Activated T-helper 1 cell treated with anti-CD3 and anti-CD28 coated beads, Interleukin-12 subunit alpha, Interleukin-12 subunit beta, Interleukin-2, Interleukin-4 antibody, amounts not matched to agents 30 ng/mL and 10 ng/mL and 1 ng/mL, durations not matched to agents 14 hours and 24 hours and 36 hours (primary cell): Measurements from ENCODE around the gene HTR3B. TPM values are rescaled to one million over a fixed set of nuclear protein-coding genes. Genes with fewer than 3 reads are reported as not detected.

ENCODE experiments used
- DNase-seq: peaks from one replicate; pipeline ENCODE4 v3.0.0; 2021; ENCODE audit warnings: low spot score
- H3K27ac Mint-ChIP-seq: one replicate; pipeline ENCODE4 v1.8.0; 2021; ENCODE audit warnings: mild to moderate bottlenecking, mixed read lengths
- H3K27me3 Mint-ChIP-seq: one replicate; pipeline ENCODE4 v1.8.0; 2022; ENCODE audit warnings: mild to moderate bottlenecking, moderate library complexity, mixed read lengths; ENCODE audit not compliant: insufficient read depth
- H3K36me3 Mint-ChIP-seq: one replicate; pipeline ENCODE4 v1.8.0; 2021; ENCODE audit warnings: low read depth, mixed read lengths
- H3K4me1 Mint-ChIP-seq: one replicate; pipeline ENCODE4 v1.8.0; 2021; ENCODE audit warnings: low read depth, mixed read lengths
- H3K4me3 Mint-ChIP-seq: one replicate; pipeline ENCODE4 v1.8.0; 2021; ENCODE audit warnings: mild to moderate bottlenecking, moderate library complexity, mixed read lengths
- H3K9me3 Mint-ChIP-seq: one replicate; pipeline ENCODE4 v1.8.0; 2021; ENCODE audit warnings: mixed read lengths
- intact Hi-C: fragments of 100-400 bp; cut with micrococcal nuclease; formaldehyde crosslinking; loops from one replicate; pipeline ENCODE4 v1.15.1; 2024
- total RNA-seq: library from RNA; stranded (reverse); gene quantifications from 2 replicates; pipeline ENCODE4 v1.2.3, GENCODE V29; 2022

Gene HTR3B
- total RNA-seq, 1 donor from 2014 or later, result not detected

DNA sequence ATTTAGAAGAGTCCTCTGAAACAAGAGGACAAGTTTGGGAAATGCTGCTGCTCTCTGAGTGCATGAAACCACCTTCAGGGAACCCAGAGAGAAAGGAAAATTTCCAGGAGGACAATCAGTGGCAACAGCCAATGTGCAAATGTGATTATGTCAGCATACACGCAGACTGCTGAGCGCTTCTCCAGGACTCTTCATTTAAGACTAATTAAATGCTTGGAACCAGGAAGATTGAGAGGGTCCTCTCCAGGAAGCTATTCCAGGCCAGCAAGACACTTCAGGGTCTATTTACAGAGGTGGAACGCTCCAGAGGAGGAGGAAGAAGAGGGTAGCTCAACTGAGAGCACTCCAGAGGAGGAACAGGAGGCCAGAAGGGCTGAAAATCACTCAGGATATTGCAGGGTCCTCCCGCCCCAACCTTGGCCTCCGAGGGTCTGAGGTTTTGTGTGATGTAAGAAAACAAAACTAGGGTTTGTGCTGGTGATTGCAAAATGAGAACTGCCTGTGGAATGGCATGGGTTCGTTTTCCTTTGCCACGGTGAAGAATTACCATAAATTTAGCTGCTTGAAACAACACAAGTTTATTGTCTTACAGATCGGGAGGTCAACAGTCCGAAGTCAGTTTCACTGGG, 56.2 kb downstream of the HTR3B start:
- H3K27ac Mint-ChIP-seq, result no peak overlapping the region
- peaks cover 3% of the 10 kb centered on the region for H3K27me3 Mint-ChIP-seq
- DNase-seq, result no peak
- H3K4me1 Mint-ChIP-seq, result no peaks in the 10 kb centered on the region
- no peaks in the 10 kb centered on the region for H3K9me3 Mint-ChIP-seq
- H3K4me3 Mint-ChIP-seq, result no peak overlapping the region
- intact Hi-C loops, result loop anchor here (10.0 kb wide), 1 partner anchor 64 kb away; no protein-coding TSS in a partner anchor
- no peaks in the 10 kb centered on the region for H3K36me3 Mint-ChIP-seq

DNA sequence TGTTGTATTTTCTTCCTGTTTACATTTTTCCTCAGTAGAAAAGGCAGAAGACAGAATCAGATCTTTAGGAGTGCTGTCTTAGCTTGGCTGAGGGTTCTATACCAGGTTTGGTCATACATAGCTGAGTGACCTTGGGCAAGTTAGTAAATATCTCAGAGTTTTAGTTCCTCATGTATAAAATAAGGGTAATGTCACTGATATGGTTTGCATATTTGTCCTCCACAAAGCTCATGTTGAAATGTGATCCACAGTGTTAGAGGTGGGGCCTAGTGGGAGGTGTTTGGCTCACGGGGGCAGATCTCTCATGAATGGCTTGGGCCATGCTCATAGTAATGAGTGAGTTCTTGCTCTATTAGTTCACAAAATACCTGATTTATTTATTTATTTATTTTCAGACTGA, 62.8 kb downstream of the HTR3B start:
- intact Hi-C loops, result loop anchor here (10.0 kb wide), 1 partner anchor 57 kb away; no protein-coding TSS in a partner anchor
- Mint-ChIP-seq H3K27ac (no peak overlapping the region), H3K27me3 (peaks cover 5% of the 10 kb centered on the region), H3K36me3 (no peaks in the 10 kb centered on the region), H3K9me3 (no peaks in the 10 kb centered on the region), H3K4me1 (no peaks in the 10 kb centered on the region), H3K4me3 (no peak overlapping the region)
- DNase-seq, result no peak

DNA sequence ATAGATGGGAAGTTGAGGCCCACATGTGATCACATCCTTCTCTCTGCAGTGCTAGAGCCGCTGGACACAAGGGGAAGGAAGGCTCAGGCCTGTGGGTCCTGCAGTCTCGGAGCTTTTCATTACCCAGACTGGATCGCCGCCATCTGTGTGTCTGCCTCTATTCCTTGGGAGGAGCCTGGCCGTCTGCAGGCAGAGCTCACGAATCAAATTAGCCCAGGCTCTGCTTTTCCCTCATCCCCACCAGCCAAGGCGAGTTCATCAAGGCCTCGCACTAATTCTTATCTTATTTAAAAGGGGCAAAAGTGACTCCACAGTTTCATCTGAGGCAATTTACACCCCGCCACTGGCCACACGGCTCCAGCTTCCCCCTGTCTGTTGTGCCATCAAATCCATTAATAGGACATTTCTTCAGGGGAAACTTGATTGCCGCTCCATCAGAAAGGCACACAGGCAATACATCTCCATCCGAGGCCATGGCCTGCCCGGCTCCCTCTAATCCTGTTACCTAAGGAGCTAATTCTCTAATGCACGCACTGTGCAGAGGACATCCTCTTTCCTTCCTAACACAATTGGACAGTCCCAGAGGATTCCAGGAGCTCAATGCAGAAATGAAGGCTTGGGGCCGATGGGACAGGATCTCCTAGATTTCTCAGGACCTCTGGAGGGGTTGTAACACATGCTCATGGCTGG, 67.1 kb downstream of the HTR3B start:
- H3K27me3 Mint-ChIP-seq, result peaks cover 2% of the 10 kb centered on the region
- intact Hi-C loops, result no loop called here
- no peak for DNase-seq
- H3K27ac Mint-ChIP-seq, result no peak overlapping the region
- H3K36me3 Mint-ChIP-seq, result no peaks in the 10 kb centered on the region
- H3K9me3 Mint-ChIP-seq, result no peaks in the 10 kb centered on the region
- no peaks in the 10 kb centered on the region for H3K4me1 Mint-ChIP-seq
- H3K4me3 Mint-ChIP-seq, result no peak overlapping the region

DNA sequence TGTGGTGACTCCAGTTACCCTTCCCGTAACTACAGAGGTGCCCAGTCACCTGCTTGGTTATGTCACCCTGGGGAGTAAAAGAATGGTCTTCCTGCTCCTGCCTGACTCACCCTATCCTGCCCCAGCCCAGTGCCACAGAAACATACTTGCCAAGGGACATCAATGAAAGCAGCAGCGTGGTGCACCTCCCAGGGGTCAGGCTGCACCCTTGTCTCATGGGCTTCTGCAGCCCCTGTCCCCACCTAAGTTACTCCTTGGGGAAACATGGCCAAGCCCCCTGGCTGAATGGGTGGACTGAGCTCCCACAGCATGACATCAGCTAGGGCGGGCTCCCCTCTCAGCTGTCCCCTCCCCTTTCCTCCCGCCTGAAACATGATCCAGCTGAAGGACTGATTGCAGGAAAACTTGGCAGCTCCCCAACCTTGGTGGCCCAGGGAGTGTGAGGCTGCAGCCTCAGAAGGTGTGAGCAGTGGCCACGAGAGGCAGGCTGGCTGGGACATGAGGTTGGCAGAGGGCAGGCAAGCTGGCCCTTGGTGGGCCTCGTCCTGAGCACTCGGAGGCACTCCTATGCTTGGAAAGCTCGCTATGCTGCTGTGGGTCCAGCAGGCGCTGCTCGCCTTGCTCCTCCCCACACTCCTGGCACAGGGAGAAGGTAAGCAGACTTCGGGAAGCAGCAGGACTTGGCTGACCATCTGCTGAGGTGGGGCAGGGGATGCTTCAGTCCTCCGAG, 70.3 kb downstream of the HTR3B start, which contains the start of gene HTR3A:
TSS of gene HTR3A (plus strand) at position 368 of the 730 bp plus-strand sequence. CDS start at position 586, 218 bp downstream.
- DNase-seq, result no peak
- Mint-ChIP-seq H3K9me3 (no peaks in the 10 kb centered on the region), H3K4me3 (no peak within 1 kb of the TSS), H3K27me3 (peaks cover 2% of the 10 kb centered on the region), H3K4me1 (no peaks in the 10 kb centered on the region), H3K36me3 (no peaks in the 10 kb centered on the region), H3K27ac (no peak within 1 kb of the TSS)
- intact Hi-C loops, result no loop called here

DNA sequence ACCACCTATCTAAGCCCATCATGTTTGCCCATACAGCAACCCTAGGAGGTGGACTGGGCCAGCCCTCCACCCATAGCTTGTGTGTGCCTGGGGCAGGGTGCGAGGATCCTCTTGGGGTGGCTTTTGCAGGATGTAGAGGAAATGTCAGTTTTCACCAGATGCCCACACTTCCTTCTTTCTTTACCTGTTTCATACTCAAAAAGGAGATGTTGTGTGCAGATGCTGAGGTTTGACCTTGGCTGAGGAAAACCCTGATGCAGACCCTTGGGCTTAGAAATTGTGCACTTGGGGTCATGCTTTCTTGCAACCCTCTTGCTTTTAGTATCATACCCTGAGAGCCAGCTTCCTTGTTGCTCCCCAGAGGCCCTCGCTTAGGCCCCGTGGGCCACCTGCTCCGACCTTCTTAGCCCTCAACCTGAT, 72.5 kb downstream of the HTR3B start:
- peaks cover 3% of the 10 kb centered on the region for H3K27me3 Mint-ChIP-seq
- H3K4me3 Mint-ChIP-seq, result no peak overlapping the region
- no peaks in the 10 kb centered on the region for H3K36me3 Mint-ChIP-seq
- intact Hi-C loops, result no loop called here
- no peaks in the 10 kb centered on the region for H3K9me3 Mint-ChIP-seq
- no peak for DNase-seq
- H3K27ac Mint-ChIP-seq, result no peak overlapping the region
- no peaks in the 10 kb centered on the region for H3K4me1 Mint-ChIP-seq

DNA sequence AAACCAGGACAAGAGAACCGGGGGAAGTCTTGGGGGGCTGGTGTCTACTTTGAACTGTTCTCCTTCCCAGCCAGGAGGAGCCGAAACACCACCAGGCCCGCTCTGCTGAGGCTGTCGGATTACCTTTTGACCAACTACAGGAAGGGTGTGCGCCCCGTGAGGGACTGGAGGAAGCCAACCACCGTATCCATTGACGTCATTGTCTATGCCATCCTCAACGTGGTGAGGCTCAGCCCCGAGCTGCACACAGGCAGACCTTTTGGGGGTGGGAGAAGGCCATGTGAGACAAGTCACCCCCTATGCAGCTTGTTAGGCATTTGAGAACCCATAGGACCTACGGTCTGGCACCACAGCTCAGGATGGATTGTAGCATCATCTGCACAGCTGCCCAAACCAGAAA, 73.1 kb downstream of the HTR3B start:
- H3K27me3 Mint-ChIP-seq, result peaks cover 3% of the 10 kb centered on the region
- intact Hi-C loops, result no loop called here
- H3K4me1 Mint-ChIP-seq, result no peaks in the 10 kb centered on the region
- H3K9me3 Mint-ChIP-seq, result no peaks in the 10 kb centered on the region
- DNase-seq, result no peak
- H3K4me3 Mint-ChIP-seq, result no peak overlapping the region
- H3K27ac Mint-ChIP-seq, result no peak overlapping the region
- H3K36me3 Mint-ChIP-seq, result no peaks in the 10 kb centered on the region

DNA sequence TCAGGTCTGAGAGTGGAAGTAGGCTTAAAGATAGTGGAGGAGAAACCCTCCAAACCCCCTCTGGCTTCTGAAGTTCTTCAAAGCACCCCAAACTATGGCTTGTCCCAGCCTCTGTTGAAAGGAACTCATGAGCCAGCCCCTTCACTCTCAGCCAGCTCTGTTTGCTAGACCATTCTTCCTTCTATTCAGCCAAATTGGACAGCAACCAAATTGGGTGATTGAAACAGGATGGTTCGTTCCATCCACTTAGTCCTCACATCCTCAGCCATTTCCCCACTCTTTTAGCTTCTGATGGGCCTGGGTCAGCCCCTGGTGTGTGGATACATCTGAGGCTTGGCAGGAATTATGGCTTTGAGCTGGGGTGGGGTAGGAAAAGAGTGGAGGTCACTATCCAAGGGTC, 74.8 kb downstream of the HTR3B start:
- Mint-ChIP-seq H3K9me3 (no peaks in the 10 kb centered on the region), H3K4me3 (no peak overlapping the region), H3K27me3 (peaks cover 3% of the 10 kb centered on the region), H3K4me1 (no peaks in the 10 kb centered on the region), H3K27ac (no peak overlapping the region), H3K36me3 (no peaks in the 10 kb centered on the region)
- intact Hi-C loops, result no loop called here
- DNase-seq, result no peak

DNA sequence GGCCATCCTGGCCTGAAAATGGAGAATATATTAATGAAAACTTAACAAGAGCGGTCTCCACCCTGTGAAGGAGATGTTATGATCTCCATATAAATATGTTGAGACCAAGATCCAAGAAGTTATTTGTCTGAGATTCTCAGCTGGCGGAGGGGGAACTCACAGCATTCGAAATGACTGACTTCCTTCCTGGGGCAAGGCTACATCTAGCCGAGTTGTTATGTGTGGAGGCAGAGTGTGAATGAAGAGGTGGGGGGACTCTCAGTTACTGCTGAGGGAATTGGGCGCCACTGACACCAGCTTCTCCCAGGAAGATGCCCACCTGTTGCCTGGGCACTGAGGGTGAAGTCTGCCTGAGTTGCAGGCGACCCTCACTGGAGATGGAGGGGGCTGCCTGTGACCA, 76.2 kb downstream of the HTR3B start:
- no peaks in the 10 kb centered on the region for H3K4me1 Mint-ChIP-seq
- no peak overlapping the region for H3K4me3 Mint-ChIP-seq
- H3K27ac Mint-ChIP-seq, result no peak overlapping the region
- DNase-seq, result no peak
- intact Hi-C loops, result no loop called here
- H3K27me3 Mint-ChIP-seq, result peaks cover 3% of the 10 kb centered on the region
- no peaks in the 10 kb centered on the region for H3K9me3 Mint-ChIP-seq
- H3K36me3 Mint-ChIP-seq, result no peaks in the 10 kb centered on the region

DNA sequence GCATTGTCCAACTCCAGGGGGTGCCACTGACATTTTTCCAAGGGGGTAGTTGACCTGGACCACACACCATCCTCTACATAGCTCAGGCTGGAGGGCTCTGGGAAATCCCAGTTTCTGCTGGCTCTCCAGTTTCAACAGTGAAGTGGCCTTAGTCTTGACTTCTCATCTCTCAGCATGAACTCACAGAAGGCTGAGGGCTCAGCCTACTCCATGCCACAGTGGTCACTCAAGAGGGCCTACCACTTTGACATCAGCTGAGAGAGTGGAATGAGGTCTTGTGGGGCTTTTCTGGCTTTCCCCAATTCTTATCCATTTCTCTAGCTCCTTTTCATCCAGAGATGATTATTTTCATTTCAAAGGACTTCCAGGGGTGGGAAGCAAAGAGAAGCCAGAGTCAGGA, 77.7 kb downstream of the HTR3B start:
- Mint-ChIP-seq H3K4me3 (no peak overlapping the region), H3K27me3 (peaks cover 3% of the 10 kb centered on the region), H3K27ac (no peak overlapping the region), H3K9me3 (no peaks in the 10 kb centered on the region), H3K36me3 (no peaks in the 10 kb centered on the region), H3K4me1 (no peaks in the 10 kb centered on the region)
- no peak for DNase-seq
- intact Hi-C loops, result no loop called here

DNA sequence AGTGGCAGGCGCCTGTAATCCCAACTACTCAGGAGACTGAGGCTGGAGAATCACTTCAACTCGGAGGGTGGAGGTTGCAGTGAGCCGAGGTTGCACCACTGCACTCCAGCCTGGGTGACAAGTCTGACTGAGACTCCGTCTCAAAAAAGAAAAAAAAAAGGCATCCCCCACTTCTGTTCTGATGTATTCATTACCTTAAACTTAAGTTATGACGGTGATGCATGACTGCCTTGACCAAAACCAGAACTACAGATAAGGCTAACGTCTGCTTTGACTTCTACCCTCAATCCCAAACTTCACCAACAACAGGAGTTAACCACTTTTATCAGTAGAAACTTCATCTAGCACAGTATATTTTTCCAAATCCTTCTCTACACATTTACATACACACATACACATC, 80.2 kb downstream of the HTR3B start:
- DNase-seq, result no peak
- Mint-ChIP-seq H3K4me3 (no peak overlapping the region), H3K36me3 (no peaks in the 10 kb centered on the region), H3K27ac (no peak overlapping the region), H3K27me3 (peaks cover 5% of the 10 kb centered on the region), H3K4me1 (no peaks in the 10 kb centered on the region), H3K9me3 (no peaks in the 10 kb centered on the region)
- intact Hi-C loops, result loop anchor here (5.0 kb wide), 1 partner anchor 53 kb away; no protein-coding TSS in a partner anchor

DNA sequence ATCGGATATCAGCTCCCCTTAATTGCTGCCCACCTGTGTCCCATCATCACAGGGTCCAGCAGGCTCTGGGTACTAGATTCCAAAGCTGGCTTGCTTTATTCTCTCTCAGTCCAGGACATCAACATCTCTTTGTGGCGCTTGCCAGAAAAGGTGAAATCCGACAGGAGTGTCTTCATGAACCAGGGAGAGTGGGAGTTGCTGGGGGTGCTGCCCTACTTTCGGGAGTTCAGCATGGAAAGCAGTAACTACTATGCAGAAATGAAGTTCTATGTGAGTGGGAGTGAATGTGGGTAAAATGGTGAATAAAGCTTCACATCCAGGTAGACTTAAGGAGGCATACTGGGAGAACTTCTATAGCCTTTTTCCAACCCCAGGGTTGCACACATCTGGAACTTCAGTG, 81.3 kb downstream of the HTR3B start:
- no peak for DNase-seq
- Mint-ChIP-seq H3K4me3 (no peak overlapping the region), H3K4me1 (no peaks in the 10 kb centered on the region), H3K27me3 (peaks cover 2% of the 10 kb centered on the region), H3K36me3 (no peaks in the 10 kb centered on the region), H3K9me3 (no peaks in the 10 kb centered on the region), H3K27ac (no peak overlapping the region)
- intact Hi-C loops, result loop anchor here (5.0 kb wide), 1 partner anchor 51 kb away; no protein-coding TSS in a partner anchor

DNA sequence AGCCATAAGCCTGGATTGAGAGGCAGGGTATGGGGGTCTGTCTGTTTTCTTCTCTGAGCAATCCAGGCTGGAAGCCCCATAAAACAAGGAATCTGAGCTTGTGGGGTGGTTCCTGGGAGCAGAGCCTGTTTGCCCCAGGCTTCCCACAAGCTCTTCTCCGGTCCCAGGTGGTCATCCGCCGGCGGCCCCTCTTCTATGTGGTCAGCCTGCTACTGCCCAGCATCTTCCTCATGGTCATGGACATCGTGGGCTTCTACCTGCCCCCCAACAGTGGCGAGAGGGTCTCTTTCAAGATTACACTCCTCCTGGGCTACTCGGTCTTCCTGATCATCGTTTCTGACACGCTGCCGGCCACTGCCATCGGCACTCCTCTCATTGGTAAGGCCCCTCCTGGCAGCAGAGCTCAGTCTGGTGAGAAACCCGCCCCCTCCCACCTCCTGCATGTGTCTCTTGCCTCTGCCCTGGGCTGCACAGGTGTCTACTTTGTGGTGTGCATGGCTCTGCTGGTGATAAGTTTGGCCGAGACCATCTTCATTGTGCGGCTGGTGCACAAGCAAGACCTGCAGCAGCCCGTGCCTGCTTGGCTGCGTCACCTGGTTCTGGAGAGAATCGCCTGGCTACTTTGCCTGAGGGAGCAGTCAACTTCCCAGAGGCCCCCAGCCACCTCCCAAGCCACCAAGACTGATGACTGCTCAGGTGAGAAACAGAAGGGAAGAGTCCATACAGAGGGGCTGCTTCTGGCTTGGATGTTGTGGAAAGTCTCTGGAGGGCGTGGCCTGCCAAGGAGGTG, 82.0 kb downstream of the HTR3B start:
- intact Hi-C loops, result loop anchor here (5.0 kb wide), 1 partner anchor 51 kb away; no protein-coding TSS in a partner anchor
- no peaks in the 10 kb centered on the region for H3K4me1 Mint-ChIP-seq
- no peak overlapping the region for H3K27ac Mint-ChIP-seq

More for the DNA sequence above, 82.0 kb downstream of the HTR3B start:
- no peaks in the 10 kb centered on the region for H3K9me3 Mint-ChIP-seq
- H3K27me3 Mint-ChIP-seq, result peaks cover 2% of the 10 kb centered on the region
- no peaks in the 10 kb centered on the region for H3K36me3 Mint-ChIP-seq
- DNase-seq, result no peak
- no peak overlapping the region for H3K4me3 Mint-ChIP-seq
